Brain pericyte (primary cell): ENCODE results near the gene SMC4.
A peak's percentile ranks its signal among the peaks of the same experiment; 100 is the strongest.
"Not testable (repeated sequence)": the region's sequence is repeated elsewhere in the genome, so short reads cannot be mapped to it uniquely, and the experiment has no call there.

Source experiments
- DNase-seq: peaks from one replicate; pipeline ENCODE4 v3.0.0-alpha.2; 2012; ENCODE audit warnings: low read depth, low spot score

SMC4 gene

DNA sequence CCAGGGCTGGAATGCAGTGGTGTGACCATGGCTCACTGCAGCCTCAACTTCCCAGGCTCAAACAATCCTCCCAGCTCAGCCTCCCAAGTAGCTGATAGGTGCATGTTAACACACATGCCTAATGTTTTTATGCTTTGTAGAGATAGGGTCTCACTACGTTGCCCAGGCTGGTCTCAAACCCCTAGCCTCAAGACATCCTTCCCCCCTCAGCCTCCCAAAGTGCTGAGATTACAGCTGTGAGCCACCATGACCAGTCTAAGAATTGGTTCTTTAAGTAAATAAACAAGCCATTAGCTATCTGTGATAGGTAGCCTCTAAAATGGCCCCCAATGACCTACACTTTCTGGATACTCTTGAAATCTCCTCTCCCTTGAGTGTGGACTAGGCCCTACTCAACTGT lies 46.4 kb downstream of the SMC4 start:
- DNase-seq, result no peak

DNA sequence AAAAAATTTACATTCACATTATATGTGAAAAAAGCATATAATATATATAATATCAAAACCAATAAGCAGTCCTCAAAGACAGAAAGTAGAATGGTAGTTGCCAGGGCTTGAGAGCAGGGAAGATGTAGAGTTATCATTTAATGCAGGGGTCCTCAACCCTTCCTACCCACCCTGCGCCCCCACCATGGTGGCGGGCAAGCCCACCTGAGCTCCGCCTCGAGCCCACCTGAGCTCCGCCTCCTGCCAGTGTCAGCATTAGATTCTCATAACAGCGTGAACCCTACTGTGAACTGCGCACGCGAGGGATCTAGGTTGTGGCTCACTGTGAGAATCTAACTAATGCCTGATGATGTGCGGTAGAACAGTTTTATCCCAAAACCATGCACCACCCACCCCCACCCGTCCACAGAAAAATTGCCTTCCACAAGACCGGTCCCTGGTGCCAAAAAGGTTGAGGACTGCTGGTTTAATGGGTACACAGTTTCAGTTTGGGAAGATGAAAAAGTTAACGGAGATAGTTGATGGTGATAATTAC lies 47.1 kb downstream of the SMC4 start:
- no peak for DNase-seq

DNA sequence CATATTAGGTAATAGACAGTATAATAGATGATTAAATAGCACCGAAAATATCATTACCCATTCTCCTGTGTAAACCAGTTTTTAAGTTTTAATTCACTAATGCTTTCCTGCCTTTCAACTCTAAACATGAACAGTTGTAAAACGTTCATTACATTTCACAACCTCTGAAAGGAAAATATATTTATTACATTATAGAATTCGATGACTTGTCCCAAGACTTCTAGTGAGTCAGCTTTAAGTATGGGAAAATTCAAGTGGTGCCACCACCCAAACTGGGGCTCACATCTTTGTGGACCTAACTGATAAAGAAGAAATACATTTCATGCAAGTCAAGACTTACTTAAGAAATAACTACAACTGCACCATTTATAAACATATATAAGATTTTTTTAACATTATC lies 48.1 kb downstream of the SMC4 start:
- DNase-seq, result no peak

DNA sequence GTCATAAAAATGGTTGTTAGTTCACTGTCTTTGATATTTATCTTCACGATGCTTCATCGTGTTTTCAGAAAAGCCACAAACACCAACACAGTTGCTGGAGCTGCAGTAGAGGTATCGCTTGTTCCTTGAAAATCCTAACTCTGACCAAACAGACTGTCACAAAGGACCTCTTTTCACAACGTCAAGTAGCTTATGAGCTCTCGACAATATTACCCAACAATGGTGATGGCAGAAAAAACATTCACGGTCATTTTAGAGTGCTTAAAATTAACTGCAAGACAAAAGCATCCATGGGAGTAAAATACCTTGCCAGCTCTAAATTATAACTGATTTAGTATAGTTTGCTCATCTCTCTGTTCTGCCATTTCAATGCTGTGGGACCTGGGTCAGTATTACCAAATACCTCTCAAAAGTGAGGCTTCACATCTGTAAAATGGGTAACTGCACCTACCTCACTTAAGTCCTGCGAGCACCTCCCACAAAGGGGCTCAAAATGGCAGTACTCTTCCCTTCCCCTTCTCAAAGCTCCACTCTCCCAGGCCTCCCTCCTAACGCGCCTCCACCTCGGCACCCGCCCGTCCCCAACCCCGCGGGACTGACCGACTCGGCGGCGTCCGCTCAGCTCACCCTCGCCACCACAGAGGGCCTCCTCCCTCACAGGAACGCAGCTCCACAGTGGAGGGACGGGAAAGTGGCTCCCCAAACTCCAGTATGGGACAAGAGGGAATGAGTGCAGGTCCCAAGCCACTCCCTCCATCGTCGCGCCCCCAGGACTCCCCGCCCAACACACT lies 49.6 kb downstream of the SMC4 start:
- DNase-seq, result peak; percentile 4

DNA sequence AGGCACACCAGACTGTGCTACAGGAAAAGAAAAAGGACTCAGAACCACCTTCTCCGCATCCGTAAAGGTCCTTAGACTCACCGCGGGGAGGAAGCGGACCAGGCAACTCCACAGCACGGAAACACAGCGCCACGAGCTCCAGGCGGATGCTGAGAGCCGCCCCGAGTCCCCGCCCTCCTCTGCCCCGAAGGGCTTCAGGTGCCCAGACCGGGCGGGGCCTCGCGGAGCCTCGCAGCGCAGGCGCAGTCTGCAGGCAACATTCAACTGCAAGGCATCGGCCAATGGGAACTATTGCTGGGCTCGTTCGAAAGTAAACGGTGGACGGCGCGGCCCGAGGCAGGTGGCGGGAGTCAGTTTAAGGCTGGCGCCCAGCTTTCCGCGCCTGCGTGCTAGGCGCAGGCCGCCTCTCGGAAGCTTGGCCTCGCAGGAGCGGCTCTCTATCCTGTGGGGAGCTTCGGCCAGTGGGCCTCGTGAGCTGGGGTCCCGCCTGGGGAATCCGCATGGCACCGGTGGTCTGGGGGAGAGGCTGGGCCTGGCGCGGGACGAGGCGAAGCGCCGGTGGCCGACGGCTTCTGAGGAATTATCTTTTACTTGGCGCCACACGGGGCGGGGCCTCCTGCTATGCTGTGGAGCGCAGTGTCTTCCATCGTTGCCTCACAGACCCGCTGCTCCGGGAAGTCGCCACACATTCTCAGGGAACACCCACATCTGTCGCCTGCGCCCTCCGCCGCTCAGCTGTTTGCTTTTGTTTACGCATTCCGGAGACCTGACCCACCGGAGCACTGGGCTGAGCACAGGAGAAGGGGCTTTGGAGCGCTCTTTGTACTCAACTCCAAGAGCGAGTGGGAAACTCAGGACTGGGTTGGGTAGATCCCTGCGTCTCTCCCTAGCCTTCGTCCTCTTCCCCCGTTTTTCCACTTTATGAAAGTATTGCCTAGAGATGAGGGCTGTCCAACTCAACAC lies 50.5 kb downstream of the SMC4 start, which contains the start of gene TRIM59:
TSS of gene TRIM59 (minus strand) at position 151 of the 963 bp plus-strand sequence. CDS start 10,603 bp downstream, outside the sequence.
- DNase-seq, result peak; percentile 92

DNA sequence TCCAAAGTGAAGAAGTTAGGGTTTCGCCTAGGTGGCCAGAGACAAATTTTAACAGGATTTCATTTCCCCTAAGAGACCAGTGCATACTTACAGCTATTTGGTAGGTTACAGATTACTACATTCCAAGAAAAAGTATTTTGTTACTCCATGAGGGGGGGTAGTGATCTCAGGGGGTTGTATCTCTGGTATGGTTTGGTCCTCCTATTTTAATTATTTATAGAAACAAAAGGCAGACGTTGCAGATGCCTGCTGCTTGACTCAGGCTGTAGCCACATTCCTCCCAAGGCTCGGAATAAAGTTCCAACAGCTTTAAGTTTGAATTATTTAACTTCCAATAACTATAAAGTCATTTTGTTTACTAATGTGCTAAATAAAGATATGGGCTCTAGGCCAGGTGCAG lies 51.4 kb downstream of the SMC4 start:
- DNase-seq, result no peak

DNA sequence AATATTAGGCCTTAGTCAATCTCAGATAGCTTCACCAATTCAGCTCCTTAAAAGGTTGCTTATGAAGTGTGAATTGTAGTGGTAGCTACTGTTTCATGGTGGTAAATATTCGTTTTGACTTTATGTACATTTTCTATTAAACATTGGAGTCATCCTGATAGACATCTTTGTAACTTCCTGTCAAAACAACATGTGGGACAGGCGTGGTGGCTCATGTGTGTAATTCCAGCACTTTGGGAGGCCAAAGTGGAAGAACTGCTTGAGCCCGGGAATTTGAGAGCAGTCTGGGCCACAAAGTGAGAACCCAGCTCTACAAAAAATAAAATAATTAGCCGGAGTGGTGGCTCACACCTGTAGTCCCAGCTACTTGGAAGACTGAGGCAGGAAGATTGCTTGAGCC lies 52.2 kb downstream of the SMC4 start:
- DNase-seq, result no peak

DNA sequence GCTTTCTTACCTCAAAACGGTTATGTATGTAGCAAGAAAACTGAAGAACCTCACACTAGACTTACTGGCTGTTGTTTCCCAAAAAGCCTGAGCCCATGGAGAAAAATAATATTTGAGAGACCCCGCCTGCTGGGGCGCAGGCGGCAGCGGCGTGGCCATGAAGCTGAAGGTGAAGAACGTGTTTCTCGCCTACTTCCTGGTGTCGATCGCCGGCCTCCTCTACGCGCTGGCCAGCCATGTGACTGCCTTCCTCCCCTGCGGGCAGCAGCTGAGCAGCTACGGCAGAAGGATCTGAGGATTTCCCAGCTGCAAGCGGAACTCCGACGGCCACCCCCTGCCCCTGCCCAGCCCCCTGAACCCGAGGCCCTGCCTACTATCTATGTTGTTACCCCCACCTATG lies 52.8 kb downstream of the SMC4 start:
- DNase-seq, result not testable (repeated sequence)

DNA sequence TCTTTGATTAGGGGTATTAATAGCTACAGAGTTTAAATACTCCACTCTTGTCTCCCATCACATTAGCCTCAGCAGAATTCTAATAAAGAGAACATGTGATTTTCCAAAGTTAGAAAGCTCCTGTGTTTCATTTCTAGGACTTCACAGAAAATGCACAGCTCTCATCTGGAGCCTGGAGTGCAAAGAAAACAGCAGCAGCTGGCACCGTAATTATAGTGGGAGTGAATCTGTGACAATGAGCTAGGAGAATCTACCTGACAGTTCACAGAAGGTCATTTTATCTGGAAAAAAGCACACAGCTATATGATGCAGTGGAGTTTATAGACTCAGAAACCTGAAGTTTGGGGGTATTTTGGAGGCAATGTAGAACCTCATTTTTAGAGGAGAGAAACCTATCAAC lies 55.5 kb downstream of the SMC4 start:
- DNase-seq, result no peak

DNA sequence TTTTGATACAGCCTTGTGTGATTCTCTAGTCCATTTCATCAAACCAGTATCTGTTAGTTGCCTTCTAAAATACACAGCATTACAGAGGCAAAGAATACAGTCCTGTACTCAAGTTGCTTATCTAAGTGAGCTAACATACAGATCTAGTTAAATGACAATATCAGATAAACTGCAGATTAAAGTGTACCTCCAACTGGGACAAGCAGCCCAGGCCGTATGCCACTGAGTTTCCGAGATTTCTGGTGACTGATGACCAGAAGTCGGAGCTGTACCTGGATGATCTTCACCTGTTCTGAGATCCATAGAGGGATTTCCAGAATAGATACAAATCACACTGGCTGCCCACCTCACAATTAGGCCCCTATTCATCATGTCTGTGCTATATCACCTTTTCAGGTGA lies 56.4 kb downstream of the SMC4 start:
- no peak for DNase-seq

DNA sequence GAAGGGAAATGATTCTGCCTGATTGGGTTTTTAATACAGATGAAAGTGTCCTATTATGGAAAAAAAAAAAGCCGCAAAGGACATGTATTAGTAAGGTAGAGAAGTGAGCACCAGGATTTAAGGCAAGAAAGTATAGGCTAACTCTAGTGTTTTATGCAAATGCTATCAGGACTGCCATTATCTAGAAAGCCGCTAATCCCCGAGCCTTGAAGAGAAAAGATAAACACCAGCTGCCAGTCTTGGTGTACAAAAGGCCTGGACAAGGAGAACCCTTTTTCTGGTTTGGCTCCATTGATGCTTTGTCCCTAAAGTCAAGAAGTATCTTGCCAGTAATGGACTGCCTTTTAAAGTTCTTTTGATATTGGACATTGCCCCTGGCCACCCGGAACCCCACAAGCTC lies 58.7 kb downstream of the SMC4 start:
- no peak for DNase-seq

DNA sequence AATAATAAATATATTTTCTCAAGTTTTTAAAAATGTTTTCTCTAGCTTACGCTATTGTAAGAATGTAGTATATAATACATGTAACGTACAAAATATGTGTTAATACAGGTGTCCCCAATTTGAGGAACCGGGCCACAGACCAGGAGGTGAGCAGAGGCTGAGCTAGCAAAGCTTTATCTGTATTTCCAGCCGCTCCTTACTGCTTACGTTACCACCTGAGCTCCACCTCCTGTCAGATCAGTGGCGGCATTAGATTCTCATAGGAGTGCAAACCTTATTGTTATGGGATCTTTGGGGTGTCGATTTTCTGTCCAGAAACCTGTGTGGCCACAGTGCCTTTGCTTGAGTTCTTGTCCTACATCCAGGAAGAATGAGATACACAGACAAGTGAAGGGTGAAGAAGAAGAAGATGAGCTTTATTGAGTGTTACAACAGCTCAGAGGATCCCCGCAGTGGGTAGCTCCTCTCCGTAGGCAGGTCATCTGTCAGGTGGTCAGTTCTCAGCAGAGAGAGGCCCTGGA lies 60.1 kb downstream of the SMC4 start:
- no peak for DNase-seq

DNA sequence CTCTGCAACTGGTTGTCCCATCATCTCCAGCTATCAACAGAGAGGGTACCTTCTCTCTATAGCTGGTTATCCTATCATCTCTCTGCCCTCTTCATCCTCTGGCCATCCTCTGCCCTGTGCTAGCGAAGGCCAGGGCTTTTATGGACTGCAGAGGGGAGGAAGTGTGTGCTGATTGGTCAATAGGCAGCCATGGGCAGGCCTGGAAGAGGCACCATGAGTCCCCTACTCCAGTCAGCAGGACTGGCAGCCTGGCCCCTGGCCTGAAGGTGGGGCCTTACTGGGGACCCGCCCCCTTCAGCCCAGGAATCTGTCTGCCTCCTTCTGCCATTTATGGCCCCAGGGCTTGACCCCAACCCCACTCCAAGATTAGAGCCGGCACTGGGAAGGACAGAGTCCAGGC lies 60.6 kb downstream of the SMC4 start:
- DNase-seq, result no peak

DNA sequence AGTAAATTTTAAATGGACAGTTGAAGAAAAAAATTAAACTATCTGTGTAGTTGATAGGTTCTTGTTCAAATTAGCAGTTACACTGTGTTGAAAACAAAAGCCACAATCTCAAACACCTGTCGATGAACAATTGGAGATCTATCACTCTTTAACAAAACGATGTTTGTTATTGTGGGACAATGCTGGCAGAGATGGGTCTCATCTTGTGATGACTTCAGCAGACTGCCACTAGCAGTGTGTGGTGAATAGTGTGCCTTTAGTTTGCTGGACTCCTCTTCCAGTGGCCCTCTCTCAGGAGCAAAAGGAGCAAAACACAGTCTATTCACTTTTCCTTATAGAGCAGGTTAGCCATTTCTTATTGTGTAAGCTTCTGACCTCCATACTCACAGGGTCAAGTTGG lies 64.9 kb downstream of the SMC4 start:
- DNase-seq, result no peak

DNA sequence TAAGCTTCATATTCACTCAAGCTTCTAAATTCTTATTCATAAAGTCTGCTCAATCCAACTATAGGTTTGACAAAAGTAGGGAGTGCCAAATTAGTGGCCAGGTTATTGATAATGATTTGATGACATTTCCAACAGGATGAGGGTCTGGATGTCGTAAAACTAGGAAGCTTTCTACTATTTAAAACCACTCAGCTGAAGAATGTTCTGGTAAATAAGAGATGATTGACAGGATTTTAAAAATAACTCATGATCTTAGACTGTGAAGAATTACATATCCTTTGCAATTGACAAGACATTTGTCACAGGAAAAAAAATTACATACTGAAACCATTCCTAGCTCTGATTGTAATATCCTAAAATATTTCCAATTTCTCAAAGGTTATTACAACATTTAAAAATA lies 65.5 kb downstream of the SMC4 start:
- no peak for DNase-seq

DNA sequence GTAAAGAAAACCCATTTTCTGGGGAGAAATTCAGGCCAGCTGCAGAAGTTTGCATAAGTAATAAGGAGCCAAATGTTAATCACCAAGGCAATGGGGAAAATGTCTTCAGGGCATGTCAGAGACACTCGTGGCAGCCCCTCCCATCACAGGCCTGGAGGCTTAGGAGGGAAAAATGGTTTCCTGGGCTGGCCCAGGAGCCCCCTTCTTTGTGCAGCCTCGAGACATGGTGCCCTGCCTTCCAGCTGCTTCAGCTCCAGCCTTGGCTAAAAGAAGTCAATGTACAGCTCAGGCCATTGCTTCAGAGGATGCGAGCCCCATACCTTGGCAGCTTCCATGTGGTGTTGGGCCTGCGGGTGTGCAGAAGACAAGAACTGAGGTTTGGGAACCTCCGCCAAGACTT lies 70.7 kb downstream of the SMC4 start:
- DNase-seq, result no peak

DNA sequence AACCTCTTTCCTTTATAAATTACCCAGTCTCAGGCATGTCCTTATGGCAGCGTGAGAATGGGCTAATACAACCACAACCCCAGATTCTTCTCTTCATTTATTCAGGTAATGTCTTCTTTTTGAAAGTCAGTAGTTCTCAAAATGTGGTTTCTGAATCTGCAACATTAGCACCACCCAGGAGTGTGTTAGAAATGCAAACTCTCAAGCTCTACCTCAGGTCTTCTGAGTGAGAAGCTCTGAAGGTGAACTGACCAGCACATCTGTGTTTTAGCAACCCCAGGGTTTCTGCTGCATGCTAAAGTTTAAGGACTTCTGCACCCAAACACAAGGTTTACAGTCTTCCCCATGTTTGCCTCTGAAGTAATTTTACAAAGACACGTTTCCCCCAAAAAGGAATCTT lies 72.4 kb downstream of the SMC4 start:
- no peak for DNase-seq

DNA sequence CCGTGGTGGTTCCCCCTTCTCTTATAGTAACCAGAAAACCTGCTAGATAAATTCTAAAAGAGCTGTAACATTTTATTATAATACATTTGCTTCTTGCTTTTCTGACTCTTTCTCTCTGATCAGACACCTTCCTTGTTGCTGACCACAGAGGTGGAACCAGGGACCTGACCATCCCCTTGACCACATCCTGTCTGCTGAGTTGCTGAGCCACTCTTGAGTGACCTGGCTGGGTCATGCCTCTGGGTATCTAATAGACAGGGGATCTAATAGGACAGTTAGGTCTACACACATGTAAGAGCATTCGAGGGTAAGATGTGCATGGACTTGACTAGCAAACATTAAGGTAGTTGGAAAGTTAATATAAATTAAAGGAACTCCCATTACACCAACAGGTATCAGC lies 72.9 kb downstream of the SMC4 start:
- DNase-seq, result no peak

DNA sequence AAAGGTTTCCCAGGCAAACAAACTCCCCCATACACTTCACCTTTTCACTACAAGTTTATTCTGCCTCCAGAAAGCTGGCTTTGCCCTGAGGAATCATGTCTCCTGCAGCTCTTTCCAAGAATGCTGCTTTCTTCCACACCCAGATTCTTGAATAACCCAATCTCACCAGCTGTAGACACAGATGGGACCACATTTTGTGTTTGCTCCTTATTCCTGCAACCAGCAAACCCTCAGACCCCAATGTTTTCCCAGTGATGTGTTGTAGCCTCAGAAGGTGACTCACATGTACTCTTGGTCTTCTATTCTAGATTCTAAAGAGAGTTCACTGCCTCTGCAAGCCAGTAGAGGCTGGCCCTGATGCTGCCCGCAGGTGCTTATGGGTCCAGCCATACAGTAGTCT lies 73.8 kb downstream of the SMC4 start:
- no peak for DNase-seq

DNA sequence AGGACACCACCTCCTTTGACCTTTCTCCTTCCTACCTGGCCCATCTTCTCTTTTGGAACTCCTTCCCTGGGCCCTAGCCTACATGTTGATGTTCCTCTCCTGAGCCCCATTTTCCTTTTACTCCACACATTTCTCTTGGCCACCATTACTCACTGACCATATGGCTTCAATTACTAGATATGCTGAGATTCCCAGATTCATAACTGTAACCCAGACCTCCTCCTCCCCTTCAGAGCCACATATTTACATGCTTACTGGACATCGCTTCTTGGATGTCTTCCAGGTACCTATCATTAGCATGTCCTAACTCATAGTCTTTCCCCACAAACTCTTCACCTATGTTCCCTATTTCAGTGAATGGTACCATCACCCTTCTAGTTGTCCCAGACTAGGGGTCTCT lies 74.5 kb downstream of the SMC4 start:
- DNase-seq, result peak; percentile 76

DNA sequence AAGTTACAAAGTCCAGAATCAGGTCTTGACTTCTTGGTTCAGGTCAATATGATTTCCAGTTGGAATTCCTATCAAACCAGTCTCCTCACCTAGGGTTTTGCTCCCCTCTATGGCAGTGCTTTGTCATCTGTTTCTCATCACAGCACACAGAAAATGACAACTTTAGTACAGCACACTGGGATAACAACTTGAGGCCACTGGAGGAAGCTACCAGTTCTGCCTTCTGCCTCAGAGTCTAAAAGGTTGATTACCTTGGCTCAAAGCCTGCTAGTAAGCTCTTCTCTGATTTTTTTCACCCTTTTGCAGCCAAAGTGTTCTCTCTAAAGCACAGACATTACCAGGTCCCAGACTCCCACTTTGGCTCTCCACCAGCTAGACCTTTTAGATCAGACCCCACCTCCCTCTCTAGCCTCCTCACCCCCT lies 75.0 kb downstream of the SMC4 start:
- DNase-seq, result no peak

DNA sequence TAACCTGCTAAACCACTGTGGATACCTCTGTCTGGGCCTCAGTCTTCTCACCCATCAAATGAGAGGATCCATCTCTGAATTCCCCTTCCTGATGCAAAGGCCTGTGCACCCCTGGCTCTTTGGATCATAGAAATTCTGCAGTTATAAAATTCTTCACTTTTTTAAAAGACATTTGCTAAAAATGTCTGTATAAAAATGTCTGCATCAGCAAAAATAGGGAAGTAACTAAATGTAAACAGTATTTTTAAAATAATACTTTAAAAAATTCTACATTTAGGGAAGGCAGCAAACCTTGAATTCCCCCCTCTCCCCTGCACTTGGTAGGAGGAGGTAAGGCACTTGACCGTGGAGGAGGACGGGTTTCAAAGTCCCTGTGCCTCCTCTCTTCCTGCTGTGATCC lies 75.7 kb downstream of the SMC4 start:
- DNase-seq, result no peak
